ENCODE data around the gene NACC2.

GRCh38 chr9:136010615-136011361, 84.3 kb downstream of the NACC2 start:
- TF ChIP-seq MAX (IDR thresholded peaks at IDR 0.05; ENCODE audit: low read depth, low read length) (no peak), FOXK2 (IDR thresholded peaks at IDR 0.05) (no peak), DPF2 (IDR thresholded peaks at IDR 0.05) (no peak), ZBTB4 (CRISPR knock-in tag; IDR thresholded peaks at IDR 0.05) (no peak), POLR2AphosphoS5 (IDR thresholded peaks at IDR 0.05; ENCODE audit: low read length) (no peak), MEF2B (IDR thresholded peaks at IDR 0.05; ENCODE audit: partially characterized antibody, poor library complexity, severe bottlenecking) (no peak), CREM (IDR thresholded peaks at IDR 0.05; ENCODE audit: low read depth) (no peak)
- TF ChIP-seq, protein P1, sequence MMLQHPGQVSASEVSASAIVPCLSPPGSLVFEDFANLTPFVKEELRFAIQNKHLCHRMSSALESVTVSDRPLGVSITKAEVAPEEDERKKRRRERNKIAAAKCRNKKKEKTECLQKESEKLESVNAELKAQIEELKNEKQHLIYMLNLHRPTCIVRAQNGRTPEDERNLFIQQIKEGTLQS (IDR thresholded peaks at IDR 0.05; ENCODE audit: borderline replicate concordance, extremely low read depth, low read depth, low read length): no peak
- TF ChIP-seq, protein P2, sequence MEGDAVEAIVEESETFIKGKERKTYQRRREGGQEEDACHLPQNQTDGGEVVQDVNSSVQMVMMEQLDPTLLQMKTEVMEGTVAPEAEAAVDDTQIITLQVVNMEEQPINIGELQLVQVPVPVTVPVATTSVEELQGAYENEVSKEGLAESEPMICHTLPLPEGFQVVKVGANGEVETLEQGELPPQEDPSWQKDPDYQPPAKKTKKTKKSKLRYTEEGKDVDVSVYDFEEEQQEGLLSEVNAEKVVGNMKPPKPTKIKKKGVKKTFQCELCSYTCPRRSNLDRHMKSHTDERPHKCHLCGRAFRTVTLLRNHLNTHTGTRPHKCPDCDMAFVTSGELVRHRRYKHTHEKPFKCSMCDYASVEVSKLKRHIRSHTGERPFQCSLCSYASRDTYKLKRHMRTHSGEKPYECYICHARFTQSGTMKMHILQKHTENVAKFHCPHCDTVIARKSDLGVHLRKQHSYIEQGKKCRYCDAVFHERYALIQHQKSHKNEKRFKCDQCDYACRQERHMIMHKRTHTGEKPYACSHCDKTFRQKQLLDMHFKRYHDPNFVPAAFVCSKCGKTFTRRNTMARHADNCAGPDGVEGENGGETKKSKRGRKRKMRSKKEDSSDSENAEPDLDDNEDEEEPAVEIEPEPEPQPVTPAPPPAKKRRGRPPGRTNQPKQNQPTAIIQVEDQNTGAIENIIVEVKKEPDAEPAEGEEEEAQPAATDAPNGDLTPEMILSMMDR (IDR thresholded peaks at IDR 0.05 in 2 of 3, conservative IDR thresholded peaks at IDR 0.05 in 1 of 3; ENCODE audit: control insufficient read depth in 2 of 3, extremely low read depth in 1 of 3, insufficient read depth in 1 of 3, low read depth in 3 of 3, low read length in 3 of 3): no peak

Measured in GM12878 (cell line).